Right atrium auricular region (tissue), 2 donors: ENCODE measurements around the gene CFAP73. TPM values are rescaled to one million over a fixed set of nuclear protein-coding genes. Genes with fewer than 3 reads are reported as not detected.

ENCODE experiments used
- DNase-seq: peaks from one replicate; pipeline ENCODE4 v3.0.0-alpha.2; 2019; ENCODE audit warnings: low spot score
- H3K27ac ChIP-seq, 2 donors: fragments of 200-600 bp; sonication (generic); 1 replicate in 1 of 2; 2 replicates in 1 of 2; pipeline ENCODE4 v1.5.1; 2016 to 2019
- H3K27me3 ChIP-seq, 2 donors: fragments of 200-600 bp; sonication (generic); one replicate each; pipeline versions ENCODE4 v1.5.1 to v1.6.0; 2017 to 2019
- H3K36me3 ChIP-seq: fragments of 200-600 bp; sonication (generic); one replicate; pipeline ENCODE4 v1.5.1; 2016
- H3K4me1 ChIP-seq, 2 donors: fragments of 200-600 bp; sonication (generic); one replicate each; pipeline versions ENCODE4 v1.5.1 to v1.6.0; 2017 to 2019
- H3K4me3 ChIP-seq, 2 donors: fragments of 200-600 bp; sonication (generic); 1 replicate in 1 of 2; 2 replicates in 1 of 2; pipeline ENCODE4 v1.5.1; 2017 to 2019; ENCODE audit warnings: mild to moderate bottlenecking in 1 of 2, moderate library complexity in 1 of 2
- H3K9me3 ChIP-seq, 2 donors: fragments of 200-600 bp; sonication (generic); one replicate each; pipeline ENCODE4 v1.5.1; 2019
- total RNA-seq, 2 donors: library from RNA; depleted of rRNA; stranded (reverse); fragments of >200 nt; gene quantifications; one replicate each; pipeline ENCODE4 v1.1.0, GENCODE V29; 2016
- TF ChIP-seq, protein P1 (sequence below), 2 donors: fragments of 200-600 bp; sonication (generic); IDR thresholded peaks; one replicate each; pipeline ENCODE4 v1.5.1; 2019; ENCODE audit warnings: antibody characterized with exemption in 2 of 2

The CFAP73 gene
- total RNA-seq, 2 donors from 2014 or later, result not detected

DNA sequence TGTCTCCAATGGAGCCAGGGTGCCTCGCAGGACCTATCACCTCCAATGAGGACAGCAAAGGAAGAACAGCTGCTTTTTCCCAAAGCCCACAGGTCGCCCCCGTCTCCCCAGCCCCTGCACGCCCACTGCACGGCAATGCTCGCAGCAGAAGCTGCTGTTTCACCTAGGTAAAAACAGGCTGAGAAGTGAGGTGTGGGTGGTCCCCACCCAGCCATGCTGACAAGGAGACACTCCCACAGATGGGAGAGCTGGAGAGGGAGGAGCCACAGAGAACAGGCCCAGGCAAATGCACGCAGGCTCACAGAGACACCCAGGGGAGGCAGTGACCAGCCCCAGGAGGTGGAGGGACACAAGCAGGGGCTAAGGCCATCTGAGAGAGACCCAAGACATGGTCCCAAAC, 10.4 kb downstream of the CFAP73 start:
- TF ChIP-seq, protein P1, sequence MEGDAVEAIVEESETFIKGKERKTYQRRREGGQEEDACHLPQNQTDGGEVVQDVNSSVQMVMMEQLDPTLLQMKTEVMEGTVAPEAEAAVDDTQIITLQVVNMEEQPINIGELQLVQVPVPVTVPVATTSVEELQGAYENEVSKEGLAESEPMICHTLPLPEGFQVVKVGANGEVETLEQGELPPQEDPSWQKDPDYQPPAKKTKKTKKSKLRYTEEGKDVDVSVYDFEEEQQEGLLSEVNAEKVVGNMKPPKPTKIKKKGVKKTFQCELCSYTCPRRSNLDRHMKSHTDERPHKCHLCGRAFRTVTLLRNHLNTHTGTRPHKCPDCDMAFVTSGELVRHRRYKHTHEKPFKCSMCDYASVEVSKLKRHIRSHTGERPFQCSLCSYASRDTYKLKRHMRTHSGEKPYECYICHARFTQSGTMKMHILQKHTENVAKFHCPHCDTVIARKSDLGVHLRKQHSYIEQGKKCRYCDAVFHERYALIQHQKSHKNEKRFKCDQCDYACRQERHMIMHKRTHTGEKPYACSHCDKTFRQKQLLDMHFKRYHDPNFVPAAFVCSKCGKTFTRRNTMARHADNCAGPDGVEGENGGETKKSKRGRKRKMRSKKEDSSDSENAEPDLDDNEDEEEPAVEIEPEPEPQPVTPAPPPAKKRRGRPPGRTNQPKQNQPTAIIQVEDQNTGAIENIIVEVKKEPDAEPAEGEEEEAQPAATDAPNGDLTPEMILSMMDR (IDR thresholded peaks at IDR 0.05), result no peak
- H3K9me3 ChIP-seq, result no peaks in the 10 kb centered on the region
- peaks cover 67% of the 10 kb centered on the region for H3K36me3 ChIP-seq
- peaks cover 0 to 6% of the 10 kb centered on the region in 2 donors for H3K27me3 ChIP-seq
- DNase-seq, result no peak
- H3K4me1 ChIP-seq, result peaks cover 0 to 1% of the 10 kb centered on the region in 2 donors
- no peak overlapping the region for H3K4me3 ChIP-seq
- no peak overlapping the region for H3K27ac ChIP-seq

DNA sequence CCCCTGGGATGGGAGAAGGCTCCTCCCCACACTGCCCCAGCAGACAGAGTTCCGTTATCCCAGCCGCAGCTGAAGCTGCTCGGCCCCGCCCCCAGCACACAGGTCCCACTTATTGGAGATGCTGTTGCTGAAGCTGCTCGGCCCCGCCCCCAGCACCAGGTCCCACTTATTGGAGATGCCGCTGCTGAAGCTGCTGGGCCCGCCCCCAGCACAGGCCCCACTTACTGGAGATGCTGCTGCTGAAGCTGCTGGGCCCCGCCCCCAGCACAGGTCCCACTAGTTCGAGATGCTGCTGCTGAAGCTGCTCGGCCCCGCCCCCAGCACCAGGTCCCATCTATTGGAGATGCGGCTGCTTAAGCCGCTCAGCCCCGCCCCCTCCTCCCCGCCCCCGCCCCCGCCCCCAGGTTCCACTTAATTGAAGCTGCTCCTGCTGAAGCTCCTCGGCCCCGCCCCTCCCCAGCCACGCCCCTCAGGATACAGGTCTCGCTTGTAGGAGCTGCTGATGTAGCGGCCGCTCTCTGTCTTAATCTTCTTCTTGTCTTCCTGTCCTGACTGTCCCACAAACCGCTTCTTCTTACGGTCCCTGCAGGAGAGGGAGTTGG, 12.0 kb downstream of the CFAP73 start:
- no peaks in the 10 kb centered on the region for H3K27me3 ChIP-seq
- TF ChIP-seq, protein P1 (IDR thresholded peaks at IDR 0.05), result no peak
- no peaks in the 10 kb centered on the region for H3K4me1 ChIP-seq
- no peaks in the 10 kb centered on the region for H3K9me3 ChIP-seq
- no peak for DNase-seq
- no peak overlapping the region for H3K4me3 ChIP-seq
- H3K27ac ChIP-seq, result no peak overlapping the region
- peaks cover 83% of the 10 kb centered on the region for H3K36me3 ChIP-seq

DNA sequence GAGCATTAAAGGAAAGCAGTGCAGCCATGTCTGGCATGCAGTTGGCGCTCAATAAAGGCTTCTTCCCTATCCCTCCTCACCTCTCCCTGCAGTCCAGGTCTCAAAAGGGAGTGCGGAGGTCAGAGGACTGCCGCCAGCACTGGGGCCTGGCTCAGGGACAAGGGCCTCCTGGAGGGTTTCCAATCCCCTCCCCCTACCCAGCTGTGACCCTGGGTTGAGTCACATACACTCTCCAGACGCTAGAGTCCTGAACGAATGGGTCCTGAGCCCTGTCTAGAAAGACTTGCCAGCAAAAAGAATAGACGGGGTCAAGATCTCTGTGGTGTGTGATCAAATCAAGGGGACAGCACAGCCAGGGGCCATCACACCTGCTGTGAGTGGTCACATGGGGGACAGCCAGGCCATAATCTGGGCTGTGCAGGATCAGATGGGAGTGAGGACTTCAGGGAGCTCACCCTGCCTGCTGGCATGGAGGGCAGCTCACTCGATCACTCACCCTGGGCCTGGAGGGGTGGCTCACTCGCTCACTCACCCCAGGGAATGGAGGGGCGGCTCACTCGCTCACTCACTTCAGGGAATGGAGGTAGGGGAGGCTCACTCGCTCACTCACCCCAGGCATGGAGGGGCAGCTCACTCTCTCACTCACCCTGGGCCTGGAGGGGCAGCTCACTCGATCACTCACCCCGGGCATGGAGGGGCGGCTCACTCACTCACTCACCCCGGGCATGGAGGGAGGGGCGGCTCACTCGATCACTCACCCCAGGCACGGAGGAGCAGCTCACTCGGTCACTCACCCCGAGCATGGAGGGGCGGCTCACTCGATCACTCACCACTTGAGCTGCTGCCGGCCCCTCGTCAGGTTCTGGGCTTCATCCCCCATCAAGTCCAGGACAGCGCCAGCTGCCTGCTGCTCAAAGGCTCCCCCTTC, 12.8 kb downstream of the CFAP73 start:
- Histone ChIP-seq H3K4me3 (no peak overlapping the region), H3K27me3 (no peaks in the 10 kb centered on the region), H3K36me3 (peaks cover 91% of the 10 kb centered on the region), H3K27ac (no peak overlapping the region), H3K9me3 (no peaks in the 10 kb centered on the region), H3K4me1 (no peaks in the 10 kb centered on the region)
- DNase-seq, result no peak
- TF ChIP-seq, protein P1 (IDR thresholded peaks at IDR 0.05), result no peak

DNA sequence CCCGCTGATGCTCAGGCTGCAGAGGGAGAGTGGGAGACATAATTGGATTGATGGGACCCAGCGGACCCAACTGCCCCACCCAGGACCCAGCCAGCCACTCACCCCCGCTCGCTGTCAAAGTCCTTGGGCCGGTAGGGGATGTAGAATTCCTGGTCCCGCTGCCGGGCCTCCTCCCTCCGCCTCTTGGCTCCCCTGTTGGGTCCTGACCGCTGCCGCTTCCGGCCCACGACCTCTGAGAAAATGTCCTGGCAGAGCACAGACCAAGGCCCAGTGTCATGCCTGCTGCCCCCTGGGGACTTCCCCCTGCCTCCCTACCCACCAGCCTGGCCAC, 13.5 kb downstream of the CFAP73 start:
- TF ChIP-seq, protein P1 (IDR thresholded peaks at IDR 0.05), result no peak
- Histone ChIP-seq H3K4me1 (no peaks in the 10 kb centered on the region), H3K36me3 (peaks cover 94% of the 10 kb centered on the region), H3K27ac (no peak overlapping the region), H3K4me3 (no peak overlapping the region), H3K9me3 (no peaks in the 10 kb centered on the region), H3K27me3 (no peaks in the 10 kb centered on the region)
- no peak for DNase-seq

DNA sequence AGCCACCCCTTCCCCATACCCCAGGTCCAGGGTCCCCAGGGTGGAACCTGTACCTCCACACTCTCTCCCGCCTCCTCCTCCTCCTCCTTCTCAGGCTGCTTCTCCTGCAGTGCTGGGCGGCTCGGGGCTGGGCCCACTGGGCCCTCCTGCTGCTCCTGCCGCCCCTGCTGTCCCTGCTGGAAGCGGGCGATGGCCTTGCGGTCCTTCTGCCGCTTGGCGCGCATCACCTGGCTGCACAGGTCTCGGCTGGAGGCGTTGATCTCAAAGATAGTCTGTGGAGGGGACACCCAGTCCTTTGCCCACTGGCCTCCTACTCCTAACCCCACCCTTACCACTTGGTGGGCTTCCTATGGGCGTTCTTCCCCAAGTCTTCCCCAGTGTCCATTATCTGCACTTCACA, 14.5 kb downstream of the CFAP73 start:
- Histone ChIP-seq H3K9me3 (no peaks in the 10 kb centered on the region), H3K27me3 (no peaks in the 10 kb centered on the region), H3K27ac (no peak overlapping the region), H3K36me3 (peaks cover 94% of the 10 kb centered on the region), H3K4me1 (no peaks in the 10 kb centered on the region), H3K4me3 (no peak overlapping the region)
- DNase-seq, result no peak
- TF ChIP-seq, protein P1 (IDR thresholded peaks at IDR 0.05), result no peak
